WERI-Rb-1 (cell line): ENCODE measurements around the gene ZNF343.
A peak's percentile ranks its signal among the peaks of the same experiment; 100 is the strongest.

Source experiments
- DNase-seq: peaks from one replicate; pipeline ENCODE4 v3.0.0-alpha.2; 2020
- H3K27ac ChIP-seq: fragments of 250-450 bp; sonication (Bioruptor Pico); 2 replicates; pipeline ENCODE4 v1.5.1; 2020; ENCODE audit warnings: mild to moderate bottlenecking, moderate library complexity
- H3K27me3 ChIP-seq: fragments of 250-450 bp; sonication (Bioruptor Pico); 2 replicates; pipeline ENCODE4 v1.5.1; 2021; ENCODE audit warnings: mild to moderate bottlenecking, low read depth, moderate library complexity; ENCODE audit not compliant: insufficient read depth, severe bottlenecking
- H3K36me3 ChIP-seq: fragments of 250-450 bp; sonication (Bioruptor Pico); 2 replicates; pipeline ENCODE4 v1.5.1; 2020; ENCODE audit warnings: mild to moderate bottlenecking, moderate library complexity
- H3K4me3 ChIP-seq: 2 replicates; pipeline ENCODE4 v1.5.1; 2011; ENCODE audit warnings: low read depth, mild to moderate bottlenecking, control low read depth, low read length
- H3K9me3 ChIP-seq: fragments of 250-450 bp; sonication (Bioruptor Pico); 2 replicates; pipeline ENCODE4 v1.5.1; 2021; ENCODE audit warnings: mild to moderate bottlenecking, moderate library complexity; ENCODE audit not compliant: severe bottlenecking
- TF ChIP-seq, protein P1 (sequence below): IDR thresholded peaks from 2 replicates; pipeline ENCODE4 v1.5.1; 2011; ENCODE audit warnings: low read depth, mild to moderate bottlenecking, control low read depth, inconsistent platforms, low read length

The ZNF343 gene

DNA sequence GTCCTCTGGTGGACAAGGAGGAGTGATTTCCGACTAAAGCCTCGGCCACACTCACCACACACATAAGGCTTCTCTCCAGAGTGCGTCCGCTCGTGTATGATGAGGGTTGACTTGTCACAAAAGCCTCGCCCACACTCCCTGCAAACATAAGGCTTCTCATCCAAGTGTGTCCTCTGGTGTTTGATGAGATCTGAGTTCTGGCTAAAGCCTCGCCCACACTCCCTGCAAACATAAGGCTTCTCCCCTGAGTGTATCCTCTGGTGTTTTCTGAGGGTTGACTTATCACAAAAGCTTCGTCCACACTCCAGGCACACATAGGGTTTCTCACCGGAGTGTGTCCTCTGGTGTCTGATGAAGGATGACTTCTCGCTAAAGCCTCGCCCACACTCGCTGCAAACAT, 25.2 kb downstream of the ZNF343 start:
- Histone ChIP-seq H3K4me3 (no peak overlapping the region), H3K9me3 (no peaks in the 10 kb centered on the region), H3K36me3 (peaks cover 27% of the 10 kb centered on the region), H3K27me3 (no peaks in the 10 kb centered on the region), H3K27ac (no peak overlapping the region)
- TF ChIP-seq, protein P1, sequence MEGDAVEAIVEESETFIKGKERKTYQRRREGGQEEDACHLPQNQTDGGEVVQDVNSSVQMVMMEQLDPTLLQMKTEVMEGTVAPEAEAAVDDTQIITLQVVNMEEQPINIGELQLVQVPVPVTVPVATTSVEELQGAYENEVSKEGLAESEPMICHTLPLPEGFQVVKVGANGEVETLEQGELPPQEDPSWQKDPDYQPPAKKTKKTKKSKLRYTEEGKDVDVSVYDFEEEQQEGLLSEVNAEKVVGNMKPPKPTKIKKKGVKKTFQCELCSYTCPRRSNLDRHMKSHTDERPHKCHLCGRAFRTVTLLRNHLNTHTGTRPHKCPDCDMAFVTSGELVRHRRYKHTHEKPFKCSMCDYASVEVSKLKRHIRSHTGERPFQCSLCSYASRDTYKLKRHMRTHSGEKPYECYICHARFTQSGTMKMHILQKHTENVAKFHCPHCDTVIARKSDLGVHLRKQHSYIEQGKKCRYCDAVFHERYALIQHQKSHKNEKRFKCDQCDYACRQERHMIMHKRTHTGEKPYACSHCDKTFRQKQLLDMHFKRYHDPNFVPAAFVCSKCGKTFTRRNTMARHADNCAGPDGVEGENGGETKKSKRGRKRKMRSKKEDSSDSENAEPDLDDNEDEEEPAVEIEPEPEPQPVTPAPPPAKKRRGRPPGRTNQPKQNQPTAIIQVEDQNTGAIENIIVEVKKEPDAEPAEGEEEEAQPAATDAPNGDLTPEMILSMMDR, result no peak
- DNase-seq, result no peak

GRCh38 chr20:2480381-2480780, 28.3 kb downstream of the ZNF343 start:
- no peaks in the 10 kb centered on the region for H3K9me3 ChIP-seq
- peaks cover 17% of the 10 kb centered on the region for H3K36me3 ChIP-seq
- no peak overlapping the region for H3K27ac ChIP-seq
- H3K4me3 ChIP-seq, result no peak overlapping the region
- no peak for DNase-seq
- TF ChIP-seq, protein P1, result no peak
- H3K27me3 ChIP-seq, result no peaks in the 10 kb centered on the region

DNA sequence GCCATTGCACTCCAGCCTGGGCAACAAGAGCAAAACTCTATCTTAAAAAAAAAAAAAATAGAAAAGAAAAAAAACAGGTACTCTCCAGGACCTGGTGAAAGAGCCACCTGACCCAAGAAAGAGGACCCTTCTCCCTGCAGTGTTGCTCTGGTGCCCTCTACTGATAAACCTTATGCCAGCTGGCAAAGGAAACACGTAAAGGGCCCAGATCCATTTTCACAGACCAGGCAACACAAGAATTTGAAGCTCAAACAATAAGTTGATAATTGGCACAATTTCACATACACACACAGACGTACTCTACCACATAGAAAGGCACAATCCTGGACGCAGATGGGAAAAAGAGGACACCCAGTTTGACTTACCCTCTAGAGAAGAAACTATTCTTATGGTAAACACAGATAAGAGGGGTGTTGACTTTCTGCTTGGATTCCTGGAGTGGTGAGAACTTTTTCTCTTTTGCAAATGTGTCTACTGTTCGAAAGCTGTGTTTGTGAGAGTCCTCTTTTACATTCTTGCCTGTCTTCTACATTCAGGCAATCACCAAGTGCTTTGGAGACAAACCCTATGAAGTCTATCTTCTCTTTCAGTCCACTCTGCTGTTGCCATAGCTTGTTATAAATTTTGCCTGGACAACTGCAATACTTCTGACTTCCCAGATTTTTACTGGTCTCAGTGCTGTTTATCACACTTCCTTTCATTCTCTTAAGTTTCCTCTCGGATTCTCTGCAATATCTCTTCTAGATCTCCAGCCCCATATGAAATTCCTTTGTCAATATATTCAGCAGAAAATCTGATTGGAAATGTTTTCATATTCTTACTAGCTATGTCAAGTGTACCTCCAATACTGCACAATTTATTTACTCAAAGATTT, 31.7 kb downstream of the ZNF343 start:
- no peaks in the 10 kb centered on the region for H3K27me3 ChIP-seq
- TF ChIP-seq, protein P1, result peak; percentile 36; the same call in 1 of the 2 replicates
- H3K27ac ChIP-seq, result no peak overlapping the region
- peaks cover 3% of the 10 kb centered on the region for H3K36me3 ChIP-seq
- DNase-seq, result no peak
- H3K9me3 ChIP-seq, result no peaks in the 10 kb centered on the region
- H3K4me3 ChIP-seq, result no peak overlapping the region

DNA sequence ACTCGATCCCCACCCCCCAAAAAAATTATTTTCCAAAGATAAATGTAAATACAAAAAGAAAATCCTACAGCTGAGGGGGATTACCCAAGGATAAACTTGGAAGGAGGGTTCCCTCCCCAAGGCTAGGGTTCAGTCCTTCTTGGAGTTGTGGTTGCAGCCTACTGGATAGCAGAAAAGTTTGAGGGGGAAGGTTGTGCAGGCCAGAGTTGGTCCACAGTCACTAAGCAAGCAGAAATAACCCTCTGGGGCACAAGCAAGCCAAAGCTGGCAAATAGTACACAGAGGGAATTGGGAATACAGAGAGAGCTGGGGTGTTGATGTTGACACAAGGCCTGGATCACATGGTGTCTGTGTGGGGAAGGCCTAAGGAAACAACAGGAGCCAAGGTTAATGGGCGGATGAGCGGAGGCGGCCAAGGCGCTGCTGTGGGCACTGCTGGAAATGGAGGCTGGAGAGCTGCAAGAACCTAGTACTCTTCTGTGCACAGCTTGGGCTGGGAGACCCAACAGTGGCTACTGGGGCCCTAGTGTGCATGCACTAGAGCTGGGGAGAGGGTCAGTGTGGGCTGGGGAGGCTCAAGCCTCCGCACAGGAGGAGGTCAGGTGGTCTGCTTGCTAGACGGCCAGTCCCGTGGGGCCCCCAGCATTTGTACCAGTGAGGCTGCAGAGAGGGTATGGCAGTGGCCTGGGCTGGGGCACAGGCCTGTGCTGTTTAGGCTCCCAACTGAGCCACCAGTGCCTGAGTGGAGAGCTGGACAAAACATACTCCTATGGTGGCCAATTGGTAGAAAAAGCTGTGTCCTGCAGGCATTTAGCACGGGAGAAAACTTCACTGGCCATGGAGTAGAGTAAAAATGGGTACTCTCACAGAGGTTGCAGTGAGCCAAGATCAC, 32.6 kb downstream of the ZNF343 start:
- no peak overlapping the region for H3K4me3 ChIP-seq
- no peak overlapping the region for H3K27ac ChIP-seq
- TF ChIP-seq, protein P1, result no peak
- H3K27me3 ChIP-seq, result no peaks in the 10 kb centered on the region
- H3K9me3 ChIP-seq, result no peaks in the 10 kb centered on the region
- no peak for DNase-seq
- H3K36me3 ChIP-seq, result no peaks in the 10 kb centered on the region; the same call in 1 of the 2 replicates

- no peak for DNase-seq
- Histone ChIP-seq H3K9me3 (no peaks in the 10 kb centered on the region), H3K27me3 (no peaks in the 10 kb centered on the region), H3K4me3 (no peak overlapping the region), H3K36me3 (peaks cover 19% of the 10 kb centered on the region), H3K27ac (no peak overlapping the region)
- TF ChIP-seq, protein P1, result no peak
Observed at GRCh38 chr20:2473516-2473915, 35.2 kb downstream of the ZNF343 start.
